ENCODE data around the gene SLC13A2. TPM values are rescaled to one million over a fixed set of nuclear protein-coding genes. Genes with fewer than 3 reads are reported as not detected.

Gene SLC13A2
- total RNA-seq, 1 experiment from 2014 or later, result not detected

GRCh38 chr17:28518578-28518977, 45.1 kb downstream of the SLC13A2 start:
- H3K36me3 ChIP-seq (ENCODE audit: control insufficient read depth in 1 of 2, insufficient read depth in 2 of 2, low read length in 2 of 2), result no peaks in the 10 kb centered on the region
- DNase-seq (ENCODE audit: low read depth, low spot score) (no peak), ATAC-seq (no peak)
- BruUV-seq (replicated peaks), result no TSS peak
- intact Hi-C loops (cut with micrococcal nuclease), result no loop called here
- peaks cover 3% of the 10 kb centered on the region; the same call in 1 of the 2 replicates for H3K27me3 ChIP-seq (ENCODE audit: insufficient read depth, low read length)
- H3K4me3 ChIP-seq (replicated peaks in 1 of 2; ENCODE audit: low read depth in 1 of 2, low read length in 2 of 2), result no peak overlapping the region
- H3K4me1 ChIP-seq (ENCODE audit: control insufficient read depth in 1 of 2, insufficient read depth in 2 of 2, low read length in 2 of 2), result no peaks in the 10 kb centered on the region
- H2AFZ ChIP-seq (ENCODE audit: low read depth, low read length, poor library complexity, severe bottlenecking), result no peak overlapping the region
- no peaks in the 10 kb centered on the region for H3K79me2 ChIP-seq (ENCODE audit: insufficient read depth, low read length)
- ChIA-PET RAD21 (ENCODE audit: low non-redundant PET in 1 of 2, low total read pairs in 2 of 2, uncharacterized antibody in 2 of 2, unreplicated experiment in 2 of 2) (no interaction called here), POLR2A (no interaction called here), CTCF (no interaction called here)
- no peaks in the 10 kb centered on the region for H3K9me3 ChIP-seq (ENCODE audit: control insufficient read depth in 1 of 2, insufficient read depth in 1 of 2, low read depth in 1 of 2, low read length in 2 of 2)
- no peaks in the 10 kb centered on the region for H3K9me2 ChIP-seq (ENCODE audit: insufficient read depth)
- no peak overlapping the region for H3K9ac ChIP-seq (ENCODE audit: low read length)
- H4K20me1 ChIP-seq (ENCODE audit: insufficient read depth), result no peaks in the 10 kb centered on the region
- H3K4me2 ChIP-seq (ENCODE audit: low read length), result no peak overlapping the region
- TF ChIP-seq RAD21 (IDR thresholded peaks at IDR 0.05; ENCODE audit: low read depth), result no peak
- TF ChIP-seq ZNF274 (IDR thresholded peaks at IDR 0.05; ENCODE audit: low read depth, low read length), result no peak
- TF ChIP-seq SP1 (IDR thresholded peaks at IDR 0.05; ENCODE audit: low read depth), result no peak
- TF ChIP-seq TCF7L2 (IDR thresholded peaks at IDR 0.05; ENCODE audit: borderline replicate concordance, extremely low read depth, insufficient read depth, insufficient read length), result no peak
- no peak for TF ChIP-seq SRF (IDR thresholded peaks at IDR 0.05; ENCODE audit: low read depth)
- TF ChIP-seq ZBTB33 (IDR thresholded peaks at IDR 0.05; ENCODE audit: extremely low read depth, insufficient replicate concordance, low read length), result no peak
- no peak for TF ChIP-seq POLR2A (IDR thresholded peaks at IDR 0.05; ENCODE audit: borderline replicate concordance, extremely low read depth, insufficient read depth, insufficient read length)
- no peak for TF ChIP-seq EZH2 (IDR thresholded peaks at IDR 0.05)
- no peak for TF ChIP-seq CBX3 (IDR thresholded peaks at IDR 0.05; ENCODE audit: low read depth)
- no peak for TF ChIP-seq CEBPB (IDR thresholded peaks at IDR 0.05; ENCODE audit: low read depth)
- no peak for TF ChIP-seq POLR2AphosphoS5 (IDR thresholded peaks at IDR 0.05; ENCODE audit: low read depth, low read length)
- H3K27ac ChIP-seq (ENCODE audit: low read depth, low read length), result no peak overlapping the region

All from HCT116 (cell line).